Fibroblast of gingiva (primary cell): ENCODE data around the gene A2M.
"Not testable (repeated sequence)": the region's sequence is repeated elsewhere in the genome, so short reads cannot be mapped to it uniquely, and the experiment has no call there.

Experiments
- DNase-seq: peaks from one replicate; pipeline ENCODE4 v3.0.0-alpha.2; 2011; ENCODE audit warnings: low read depth

The A2M gene

DNA sequence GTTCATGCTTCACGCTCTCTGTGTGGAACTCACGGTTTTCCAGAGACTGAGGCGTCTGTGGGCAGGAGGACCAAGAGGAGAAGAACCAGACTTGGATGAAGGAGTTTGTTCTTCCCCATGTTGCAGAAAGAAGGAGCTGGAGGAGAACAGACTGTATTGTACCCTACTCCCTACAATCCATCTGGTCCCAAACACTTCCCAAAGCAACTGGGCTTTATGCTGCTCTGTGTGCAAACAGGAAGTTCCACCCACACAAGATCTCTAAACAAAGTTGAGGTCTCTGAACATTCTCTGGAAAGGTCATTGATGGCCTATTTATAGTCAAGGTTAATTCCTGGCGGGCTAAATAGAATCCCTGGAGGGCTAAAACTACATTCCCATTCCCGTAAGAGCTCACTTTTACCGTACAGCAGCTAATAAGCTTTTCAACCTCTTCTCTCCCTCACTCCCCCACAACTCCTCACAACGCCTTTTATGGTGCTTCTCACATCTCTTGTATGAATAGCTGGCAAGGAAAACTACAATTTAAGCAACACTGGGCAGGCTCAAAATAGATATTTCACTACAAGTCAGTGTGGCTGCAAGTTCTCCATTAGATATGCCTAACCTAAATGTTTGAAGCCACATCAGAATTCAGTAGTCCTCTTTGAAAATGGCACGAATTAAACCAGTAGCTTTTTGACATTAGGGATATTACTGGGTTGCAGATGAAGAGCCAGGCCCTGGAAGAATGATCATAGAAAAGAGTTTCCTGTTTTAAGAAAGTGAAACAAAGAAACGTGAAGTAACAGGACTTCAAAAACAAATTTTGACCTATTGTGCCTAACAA is at the start of gene A2M:
Gene A2M (minus strand): TSS at position 189 of the 829 bp plus-strand sequence. CDS start 70 bp downstream, at position 119.
- peak; percentile 10 for DNase-seq

DNA sequence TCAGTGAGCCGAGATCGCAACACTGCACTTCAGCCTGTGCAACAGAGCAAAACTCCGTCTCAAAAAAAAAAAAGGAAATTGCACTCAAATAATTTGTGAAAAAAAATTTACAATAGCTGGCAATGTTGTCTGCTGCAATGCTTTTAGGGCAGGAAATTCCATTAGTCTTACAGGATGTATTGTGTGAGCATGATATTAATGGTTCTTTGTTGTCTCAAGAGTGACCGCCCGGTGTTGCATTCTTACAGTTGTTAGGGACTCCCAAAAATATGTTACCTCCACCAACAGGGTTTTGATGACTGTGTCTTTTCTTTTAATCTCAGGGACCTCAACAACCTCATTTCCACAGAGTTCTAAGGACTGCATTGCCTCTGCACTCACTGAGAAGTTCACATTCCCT is 47.7 kb upstream of the A2M start:
- DNase-seq = no peak

DNA sequence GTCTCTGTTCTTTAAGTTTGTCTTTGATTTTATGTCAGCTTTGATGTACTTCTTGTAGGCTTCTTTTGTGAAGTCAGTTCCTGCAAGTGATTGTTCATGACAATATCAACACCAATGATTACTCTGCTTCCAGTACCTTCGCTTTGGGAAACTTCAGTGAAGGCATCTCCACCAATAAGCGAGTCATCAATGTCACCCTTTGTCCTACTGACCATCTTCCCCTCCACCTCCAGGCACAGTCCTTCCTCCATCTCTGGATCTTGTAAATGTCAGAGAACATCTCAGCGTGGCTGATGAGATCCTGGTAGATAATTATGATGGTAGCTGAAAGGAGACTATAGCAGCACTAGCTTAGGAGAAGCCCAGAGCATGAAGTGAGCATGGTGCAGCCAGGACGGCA is 40.4 kb upstream of the A2M start:
- no peak for DNase-seq

DNA sequence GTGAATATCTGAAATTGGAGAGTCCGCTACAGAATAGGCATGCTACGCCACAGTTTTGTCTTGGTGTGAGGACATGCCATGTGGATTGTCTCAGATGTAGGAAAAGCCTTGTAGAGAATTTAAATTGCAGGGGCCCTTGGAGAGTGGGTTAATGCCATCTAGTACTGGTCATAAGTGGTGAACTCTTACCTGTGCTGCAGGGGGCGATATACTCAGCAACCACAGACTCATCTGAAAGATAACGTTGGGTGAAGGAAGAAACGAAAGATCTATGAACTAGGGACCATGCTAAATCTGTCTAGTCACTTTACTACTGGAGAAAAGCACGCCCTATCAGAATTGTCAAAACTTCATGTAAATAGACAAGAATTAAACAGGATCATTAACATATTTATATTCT is 33.7 kb upstream of the A2M start:
- DNase-seq = no peak

DNA sequence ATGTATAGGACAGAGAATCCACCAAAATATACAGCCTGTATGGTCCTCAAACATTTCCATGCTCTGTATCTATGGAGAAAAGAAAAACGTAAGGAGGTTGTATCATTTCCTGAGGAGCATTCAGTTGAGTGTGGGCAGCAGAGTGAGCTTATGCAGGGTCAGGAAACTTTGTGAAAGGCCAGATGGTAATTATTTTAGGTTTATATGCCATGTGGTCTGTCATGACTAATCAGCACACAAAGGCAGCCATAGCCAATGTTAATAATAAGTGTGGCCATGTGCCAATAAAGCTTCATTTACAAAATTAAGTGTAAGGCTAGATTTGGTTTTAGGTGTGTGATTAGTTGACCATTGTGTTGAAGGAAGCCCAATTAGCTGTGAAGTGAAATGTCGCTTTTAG is 33.2 kb upstream of the A2M start:
- no peak for DNase-seq

DNA sequence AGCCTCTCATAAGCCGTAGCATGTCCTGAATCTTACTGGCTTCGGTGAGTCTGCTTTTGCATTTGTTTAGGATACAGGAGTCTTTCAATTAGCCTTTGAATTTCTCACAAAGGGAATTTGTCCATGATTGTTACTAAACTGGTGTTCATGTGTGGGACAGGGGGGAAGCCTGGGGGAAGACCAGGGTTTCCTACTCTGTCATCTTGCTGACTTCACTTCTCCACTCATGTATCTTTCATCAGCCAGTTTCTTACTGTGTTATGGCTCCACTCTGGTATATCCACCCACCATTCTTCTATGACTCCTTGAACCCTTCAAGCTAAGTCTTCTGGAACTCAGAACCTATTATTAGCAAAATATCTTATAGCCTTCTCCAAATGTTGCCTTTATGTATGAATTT is 31.7 kb upstream of the A2M start:
- DNase-seq = no peak

DNA sequence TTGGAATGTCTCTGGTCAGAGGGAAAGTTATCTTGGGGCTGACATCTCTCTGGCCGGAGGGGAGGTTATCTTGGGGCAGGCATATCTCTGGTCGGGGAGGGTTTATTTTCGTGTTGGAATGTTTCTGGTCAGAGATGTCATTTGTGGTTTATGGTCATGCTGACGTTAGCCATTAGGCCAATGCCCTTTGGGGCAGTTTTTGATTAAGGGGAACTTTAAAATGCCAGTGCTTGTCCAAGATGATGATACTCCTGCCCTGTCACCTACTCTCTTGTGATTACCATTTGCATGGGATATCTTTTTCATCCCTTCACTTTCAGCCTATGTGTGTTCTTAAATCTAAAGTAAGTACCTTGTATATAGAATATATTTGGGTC is 29.0 kb upstream of the A2M start:
- DNase-seq = no peak

DNA sequence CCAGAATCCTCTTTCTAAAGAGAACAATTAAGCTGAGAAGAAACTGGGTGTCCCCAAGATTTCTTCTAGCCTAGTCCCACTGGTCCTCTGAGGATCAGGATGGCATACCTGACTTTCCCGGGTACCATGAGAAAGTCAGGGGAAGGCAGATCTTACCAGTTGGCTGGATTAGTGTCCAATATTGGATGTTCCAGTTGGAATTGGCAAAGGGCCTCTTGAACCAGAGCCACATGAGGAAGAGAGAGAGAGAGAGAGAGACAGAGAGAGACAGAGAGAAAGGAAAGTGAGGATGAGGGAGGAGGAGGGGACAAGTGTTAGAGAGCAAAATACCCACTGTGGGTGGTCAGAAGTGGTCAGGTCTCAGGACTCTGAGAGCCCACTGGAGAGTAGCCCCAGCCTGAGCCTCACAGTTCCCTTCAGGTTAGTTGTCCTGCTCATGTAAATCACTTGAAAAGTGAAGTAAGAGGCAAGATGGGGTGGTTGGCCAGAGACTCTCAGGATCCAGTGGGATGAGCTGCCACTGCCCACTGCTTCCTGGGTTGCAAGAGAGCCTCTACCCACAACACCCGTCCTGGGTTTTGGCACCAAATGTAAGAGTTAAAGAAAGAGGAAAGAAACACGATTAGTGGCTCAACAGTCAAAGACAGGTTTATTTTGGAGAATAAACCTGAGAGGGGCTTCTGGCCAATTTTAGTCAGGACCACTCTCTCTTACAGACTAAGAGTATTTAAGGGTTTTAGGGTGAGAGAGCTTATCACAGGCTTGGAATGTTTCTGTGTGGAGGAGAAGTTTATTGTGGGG is 28.4 kb upstream of the A2M start:
- no peak for DNase-seq

DNA sequence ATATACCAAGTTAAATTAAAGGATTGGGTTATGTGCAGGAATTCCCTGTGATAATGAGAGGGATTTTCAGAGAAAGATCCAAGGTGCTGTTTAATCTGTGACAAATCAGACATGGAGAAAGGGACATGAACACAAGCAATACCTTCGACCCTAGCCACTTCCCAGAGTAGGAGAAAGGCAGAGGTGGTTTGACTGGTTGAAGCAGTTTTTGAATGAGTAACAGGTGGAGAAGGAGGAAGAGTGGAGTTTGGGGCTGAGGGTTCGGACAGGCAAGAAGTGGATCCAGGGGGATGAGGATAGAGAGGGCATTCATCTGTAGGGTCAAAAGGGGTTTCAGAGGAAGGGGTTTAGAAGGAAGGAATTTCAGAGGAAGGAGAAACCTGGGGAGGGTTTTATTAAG is 27.4 kb upstream of the A2M start:
- DNase-seq = no peak

DNA sequence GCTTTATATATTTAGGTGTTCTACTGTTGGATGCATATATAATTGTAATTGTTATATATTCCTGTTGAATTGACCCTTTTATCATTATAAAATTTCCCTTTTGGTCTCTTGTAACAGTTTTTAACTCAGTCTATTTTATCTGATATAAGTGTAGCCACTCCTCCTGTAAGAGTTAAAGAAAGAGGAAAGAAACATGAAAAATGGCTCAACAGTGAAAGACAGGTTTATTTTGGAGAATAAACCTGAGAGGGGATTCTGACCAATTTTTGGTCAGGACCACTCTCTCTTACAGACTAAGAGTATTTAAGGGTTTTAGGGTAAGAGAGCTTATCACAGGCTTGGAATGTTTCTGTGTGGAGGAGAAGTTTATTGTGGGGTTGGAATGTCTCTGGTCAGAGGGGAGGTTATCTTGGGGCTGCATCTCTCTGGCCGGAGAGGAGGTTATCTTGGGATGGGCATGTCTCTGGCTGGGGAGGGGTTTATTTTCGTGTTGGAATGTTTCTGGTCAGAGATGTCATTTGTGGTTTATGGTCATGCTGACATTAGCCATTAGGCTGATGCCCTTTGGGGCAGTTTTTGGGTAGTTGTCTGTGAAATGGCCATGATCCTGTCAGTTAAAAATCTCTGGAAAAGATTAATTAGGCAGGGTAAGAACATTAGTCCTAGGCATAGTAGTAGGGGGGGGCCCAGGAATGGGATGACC is 24.0 kb upstream of the A2M start:
- not testable (repeated sequence) for DNase-seq

DNA sequence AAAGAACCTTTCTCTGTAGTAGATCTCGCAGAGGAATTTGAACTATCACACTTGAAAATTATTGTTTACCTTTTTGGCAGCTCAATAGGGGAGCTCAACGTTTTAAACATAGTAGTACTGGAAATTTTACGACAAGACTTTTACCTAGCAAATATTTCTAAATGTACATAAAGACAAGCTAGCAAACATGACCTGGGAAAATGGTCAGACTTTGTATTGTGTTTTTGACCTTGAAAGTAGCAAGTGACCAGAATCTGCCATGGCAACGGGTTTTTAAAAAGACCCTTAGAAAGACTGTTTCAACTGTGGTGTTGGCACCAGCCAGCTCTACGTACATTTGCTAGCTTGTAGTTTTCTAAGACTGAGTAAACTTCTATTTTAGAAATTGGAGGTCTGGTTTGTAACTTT is 20.2 kb upstream of the A2M start:
- DNase-seq = no peak

DNA sequence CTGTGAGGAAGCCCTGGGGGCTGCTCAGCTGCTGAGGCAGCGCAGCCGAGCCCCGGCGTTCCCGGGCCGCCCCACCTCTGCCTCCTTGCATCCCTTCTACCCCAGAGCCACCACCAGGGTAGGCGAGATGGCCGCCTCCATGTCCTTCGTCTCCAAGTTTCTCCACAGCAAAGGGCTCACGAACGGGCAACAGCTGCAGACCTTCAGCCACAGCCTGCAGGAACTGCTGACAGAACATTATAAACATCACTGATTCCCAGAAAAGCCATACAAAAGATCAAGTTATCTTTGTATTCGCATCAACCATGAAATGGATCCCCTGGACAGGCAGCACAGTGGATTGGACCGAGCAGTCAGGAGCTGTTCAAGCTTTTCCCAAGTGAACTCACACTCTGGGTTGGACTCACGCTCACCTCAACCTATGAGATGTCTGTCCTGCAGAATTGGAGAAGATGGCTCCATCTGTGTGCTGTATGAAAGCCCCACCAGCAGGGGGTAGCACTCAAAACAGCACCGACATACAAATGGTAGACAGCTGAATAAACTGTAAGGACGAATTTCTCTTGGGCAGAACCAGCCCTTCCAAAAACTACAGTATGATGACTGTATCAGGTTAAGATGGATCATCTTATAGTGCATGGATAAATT is 19.4 kb upstream of the A2M start:
- DNase-seq = no peak

DNA sequence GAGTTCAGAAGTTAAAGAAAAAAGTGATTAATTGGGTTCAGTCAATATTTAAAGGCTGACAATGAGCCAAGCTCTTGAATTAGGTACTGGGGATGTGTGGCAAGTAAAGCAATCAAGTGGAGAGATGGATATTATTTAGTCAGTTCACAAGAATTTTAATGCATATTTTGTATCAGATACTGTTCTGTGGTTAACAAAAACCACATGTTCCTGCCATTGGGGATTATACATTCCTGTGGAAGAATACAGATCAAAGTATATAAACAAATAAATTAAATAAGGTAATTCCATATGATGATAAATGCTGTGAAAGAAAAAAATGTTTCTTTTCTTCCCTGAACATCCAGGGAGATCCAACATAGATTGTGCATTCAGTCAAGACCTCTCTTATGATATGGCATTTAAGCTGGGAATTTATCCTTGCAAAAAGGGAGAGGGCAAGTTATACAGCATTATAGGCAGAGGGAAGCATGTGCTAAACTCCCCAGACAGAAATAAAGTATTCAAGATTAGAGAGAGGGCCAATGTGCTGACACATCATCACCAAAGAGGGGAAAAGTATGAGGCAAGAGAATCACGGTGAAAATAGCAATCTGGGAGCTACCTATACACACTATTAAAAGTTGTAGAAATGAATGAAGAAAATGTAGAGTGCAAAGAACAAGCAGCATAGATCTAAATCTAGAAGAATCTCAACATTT is 17.6 kb upstream of the A2M start:
- no peak for DNase-seq

DNA sequence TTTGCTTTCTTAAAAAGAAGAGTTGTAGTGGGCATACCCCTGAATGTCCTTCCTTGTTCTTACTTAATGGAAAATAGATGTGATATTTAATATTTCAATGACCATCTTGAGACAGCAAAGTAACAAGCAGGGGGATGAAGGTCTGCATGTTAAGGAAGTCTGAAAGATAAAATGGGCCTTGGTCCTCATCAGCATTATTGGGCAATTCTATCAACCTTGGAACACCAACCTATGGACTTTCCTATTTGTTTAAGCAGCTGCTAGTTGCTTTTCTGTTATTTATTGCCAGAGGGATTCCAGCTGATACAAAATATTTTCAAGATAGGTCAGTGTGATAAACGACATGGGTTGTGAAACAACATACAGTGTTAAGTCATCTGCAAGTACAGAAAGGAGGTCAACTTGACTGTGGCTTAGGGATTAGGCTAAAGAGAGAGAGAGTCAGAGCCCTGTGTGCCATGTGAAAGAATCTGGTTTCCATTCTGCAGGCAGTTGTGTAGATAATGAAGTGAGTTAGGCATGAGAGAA is 16.4 kb upstream of the A2M start:
- no peak for DNase-seq

DNA sequence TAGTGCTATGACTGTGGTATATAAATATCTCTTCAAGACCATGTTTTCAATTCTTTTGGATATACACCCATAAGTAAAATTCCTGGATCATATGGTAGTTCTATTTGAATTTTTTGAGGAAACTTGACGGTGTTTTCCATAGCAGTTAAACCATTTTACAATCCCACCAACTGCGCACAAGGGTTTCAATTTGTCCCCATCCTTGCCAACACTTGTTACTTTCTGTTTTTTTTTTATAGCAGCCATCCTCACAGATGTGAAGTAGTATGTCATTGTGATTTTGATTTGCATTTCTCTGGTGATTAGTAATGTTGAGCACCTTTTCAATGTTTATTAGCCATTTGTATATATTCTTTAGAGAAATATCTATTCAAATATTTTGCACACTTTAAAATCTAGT is 14.5 kb upstream of the A2M start:
- no peak for DNase-seq

DNA sequence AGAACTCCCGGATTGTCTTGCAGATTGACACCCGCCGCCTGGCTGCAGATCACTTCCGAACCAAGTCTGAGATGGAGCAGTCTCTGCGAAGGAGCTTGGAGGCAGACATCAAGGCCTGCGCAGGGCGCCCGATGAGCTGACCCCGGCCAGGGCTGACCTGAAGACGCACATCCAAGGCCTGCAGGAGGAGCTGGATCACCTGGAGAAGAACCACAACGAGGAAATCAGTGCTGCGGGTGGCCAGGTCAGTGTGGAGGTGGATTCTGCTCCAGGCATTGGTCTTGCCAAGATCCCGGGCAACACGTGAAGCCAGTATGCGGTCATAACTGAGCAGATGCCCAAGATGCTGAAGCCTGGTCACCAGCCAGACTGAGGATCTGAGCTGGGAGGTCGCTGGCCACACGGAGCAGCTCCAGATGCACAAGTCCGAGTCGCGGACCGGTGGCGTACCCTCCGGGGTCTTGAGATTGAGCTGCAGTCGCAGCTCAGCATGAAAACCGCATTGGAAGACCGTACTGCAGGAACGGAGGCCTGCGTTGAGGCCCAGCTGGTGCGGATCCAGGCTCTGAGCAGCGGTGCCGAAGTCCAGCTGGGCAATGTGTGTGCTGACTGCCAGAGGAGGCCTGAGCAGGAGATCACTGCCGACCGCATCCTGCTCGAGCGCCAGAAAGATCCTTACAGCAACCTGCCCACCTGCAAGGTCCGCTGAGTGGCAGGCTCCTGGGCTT is 12.4 kb upstream of the A2M start:
- DNase-seq = no peak

DNA sequence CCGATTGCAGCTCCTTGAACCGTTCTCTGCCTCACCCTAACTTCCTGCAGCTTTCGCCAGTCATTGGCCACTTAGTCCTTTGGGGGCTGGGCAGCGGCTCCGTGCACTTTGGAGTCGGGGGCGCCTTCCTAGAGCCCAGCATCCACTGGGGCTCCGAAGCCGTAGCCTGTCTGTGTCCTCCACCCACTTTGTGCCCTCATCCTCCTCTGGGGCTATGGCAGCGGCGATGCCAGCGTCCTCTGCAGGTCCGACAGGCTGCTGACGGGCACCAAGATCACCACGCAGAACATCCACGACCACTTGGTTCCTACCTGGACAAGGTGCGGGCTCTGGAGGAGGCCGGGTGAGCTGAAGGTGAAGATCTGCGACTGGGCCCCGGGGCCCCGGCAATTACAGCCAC is 11.8 kb upstream of the A2M start:
- DNase-seq = no peak

DNA sequence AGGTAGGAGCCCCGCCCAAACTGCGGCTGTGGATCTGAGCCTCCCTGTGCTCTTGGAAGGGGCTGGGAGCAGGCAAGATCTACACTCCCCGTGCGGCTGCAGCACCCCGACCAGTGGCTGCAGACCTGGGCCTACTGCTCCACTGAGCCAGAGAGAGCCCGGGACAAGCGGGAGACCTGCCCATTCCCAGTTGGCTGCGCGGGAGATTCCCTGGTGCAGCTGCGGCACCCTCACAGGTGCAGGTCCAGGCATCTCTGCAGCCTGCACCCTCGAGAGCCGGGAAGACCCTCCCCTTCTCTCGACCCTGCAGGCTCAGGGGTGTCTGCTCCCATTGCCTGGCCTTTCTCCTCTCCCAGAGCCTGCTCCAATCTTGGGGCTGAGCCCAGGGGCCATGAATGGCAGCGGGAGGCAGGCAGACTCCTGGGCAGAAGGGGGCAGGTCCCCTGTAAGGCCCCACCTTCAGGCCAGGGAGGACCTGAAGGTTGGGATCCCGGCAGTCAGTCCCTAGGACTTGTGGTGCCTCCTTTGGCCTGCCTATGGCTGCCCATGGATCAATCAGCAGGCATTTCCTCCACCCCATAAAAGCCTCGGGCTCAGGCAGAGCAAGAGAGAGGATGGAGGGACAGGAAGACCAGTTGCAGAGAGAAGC is 8.8 kb upstream of the A2M start:
- DNase-seq = no peak

DNA sequence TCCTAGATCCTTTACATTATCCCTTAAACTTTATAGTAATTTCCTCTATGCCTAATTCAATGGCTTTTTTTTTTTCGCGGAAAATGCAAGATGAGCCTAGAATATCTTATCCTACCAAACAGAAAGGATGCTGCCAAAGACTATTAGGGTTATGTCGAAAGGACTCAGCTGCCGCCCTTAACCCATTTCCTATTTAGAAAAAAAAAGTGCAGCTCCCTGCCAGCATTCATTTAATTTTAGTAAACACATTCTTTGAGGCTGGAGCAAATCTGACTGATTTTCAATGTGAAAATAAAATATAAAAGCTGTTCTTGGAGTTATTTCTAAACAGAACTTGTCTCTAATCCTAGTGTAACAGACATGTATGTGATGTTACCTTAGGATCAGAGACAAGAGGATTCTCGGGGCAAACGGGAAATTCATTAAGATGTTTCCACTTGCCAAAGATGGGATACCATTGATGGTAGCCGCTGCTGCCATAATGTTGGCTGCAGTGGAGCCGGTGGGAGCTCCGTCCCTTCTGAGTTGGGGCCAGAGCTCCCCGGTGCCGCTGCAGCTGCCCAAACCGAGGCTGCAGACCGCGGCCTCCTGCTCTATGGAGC is 8.2 kb upstream of the A2M start:
- DNase-seq = no peak

DNA sequence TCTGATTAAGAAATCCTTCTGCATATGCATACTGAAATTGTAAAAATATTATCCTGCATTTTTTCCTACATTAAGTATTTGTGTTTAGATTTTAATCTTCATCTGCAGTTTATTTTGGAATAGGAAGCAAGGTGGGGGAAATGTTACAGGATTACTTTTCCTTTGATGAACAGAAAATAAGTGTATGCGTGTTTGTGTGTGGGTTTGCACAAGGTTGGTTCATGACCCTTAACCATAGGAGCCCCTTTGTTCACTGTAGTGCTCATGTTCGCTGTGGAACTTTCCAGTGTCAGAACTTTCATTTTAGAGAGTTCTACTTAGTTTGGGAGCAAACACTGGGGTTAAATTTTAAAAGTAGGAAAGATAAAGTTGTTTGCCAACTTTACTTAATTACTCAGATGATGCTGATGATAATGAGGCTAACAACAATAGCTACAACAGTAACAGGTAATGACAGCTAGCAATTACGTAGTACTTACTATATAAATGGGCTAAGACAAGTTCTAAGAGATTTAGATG is 6.4 kb upstream of the A2M start:
- DNase-seq = no peak
